GM23338 (cell line): ENCODE data around the gene DUSP3. TPM values are rescaled to one million over a fixed set of nuclear protein-coding genes. Genes with fewer than 3 reads are reported as not detected.

Source experiments
- ATAC-seq: fragments of 200-7000 bp; cut with Tn5 transposase; 3 replicates; pipeline ENCODE4 v1.9.1; 2020
- DNase-seq: peaks from one replicate; pipeline ENCODE4 v3.0.0-alpha.2; 2015; ENCODE audit warnings: low spot score
- H2AFZ ChIP-seq: fragments of 200-600 bp; sonication (generic); 2 replicates; pipeline ENCODE4 v1.8.0; 2016; ENCODE audit warnings: antibody characterized with exemption, mild to moderate bottlenecking, moderate library complexity
- H3F3A ChIP-seq: fragments of 200-600 bp; sonication (generic); replicated peaks from 2 replicates; pipeline ENCODE4 v1.8.0; 2017; ENCODE audit warnings: antibody characterized with exemption, mixed run types, low read depth
- H3K27ac ChIP-seq: fragments of 200-600 bp; sonication (generic); 2 replicates; pipeline ENCODE4 v1.6.1; 2016; ENCODE audit warnings: low read depth
- H3K27me3 ChIP-seq: fragments of 200-600 bp; sonication (generic); 2 replicates; pipeline ENCODE4 v1.8.0; 2016; ENCODE audit warnings: mild to moderate bottlenecking, mixed run types, moderate library complexity; ENCODE audit not compliant: insufficient read depth
- H3K36me3 ChIP-seq: fragments of 200-600 bp; sonication (generic); 2 replicates; pipeline ENCODE4 v1.8.0; 2016; ENCODE audit warnings: mild to moderate bottlenecking; ENCODE audit not compliant: insufficient read depth
- H3K4me1 ChIP-seq: fragments of 200-600 bp; sonication (generic); 2 replicates; pipeline ENCODE4 v1.8.0; 2016; ENCODE audit warnings: mild to moderate bottlenecking, moderate library complexity; ENCODE audit not compliant: insufficient read depth
- H3K4me2 ChIP-seq: fragments of 200-600 bp; sonication (generic); 2 replicates; pipeline ENCODE4 v1.7.1; 2017; ENCODE audit warnings: mixed run types
- H3K4me3 ChIP-seq: fragments of 200-600 bp; sonication (generic); 2 replicates; pipeline ENCODE4 v1.6.1; 2016; ENCODE audit warnings: mixed run types
- H3K79me2 ChIP-seq: fragments of 200-600 bp; sonication (generic); replicated peaks from 2 replicates; pipeline ENCODE4 v1.8.0; 2017; ENCODE audit warnings: mild to moderate bottlenecking; ENCODE audit not compliant: insufficient read depth
- H3K9me2 ChIP-seq: fragments of 200-600 bp; sonication (generic); 2 replicates; pipeline ENCODE4 v1.8.0; 2017; ENCODE audit not compliant: insufficient read depth
- H4K20me1 ChIP-seq: fragments of 200-600 bp; sonication (generic); replicated peaks from 2 replicates; pipeline ENCODE4 v1.8.0; 2017; ENCODE audit warnings: mild to moderate bottlenecking; ENCODE audit not compliant: insufficient read depth
- H3K27ac Mint-ChIP-seq: 2 replicates; pipeline ENCODE4 v1.8.0; 2020; ENCODE audit warnings: inconsistent platforms, mild to moderate bottlenecking, moderate library complexity, mixed read lengths
- H3K27me3 Mint-ChIP-seq: 3 replicates; pipeline ENCODE4 v1.8.0; 2022; ENCODE audit warnings: low read depth, mild to moderate bottlenecking, moderate library complexity, mixed read lengths, inconsistent platforms; ENCODE audit not compliant: insufficient read depth, poor library complexity
- H3K36me3 Mint-ChIP-seq: 3 replicates; pipeline ENCODE4 v1.8.0; 2021; ENCODE audit warnings: low read depth, mild to moderate bottlenecking, inconsistent platforms, moderate library complexity, mixed read lengths
- H3K4me1 Mint-ChIP-seq: 3 replicates; pipeline ENCODE4 v1.8.0; 2020; ENCODE audit warnings: mild to moderate bottlenecking, inconsistent platforms, mixed read lengths
- H3K4me3 Mint-ChIP-seq: 3 replicates; pipeline ENCODE4 v1.8.0; 2021; ENCODE audit warnings: moderate library complexity, mild to moderate bottlenecking, inconsistent platforms, mixed read lengths
- H3K9me3 Mint-ChIP-seq: 3 replicates; pipeline ENCODE4 v1.8.0; 2020; ENCODE audit warnings: moderate library complexity, mild to moderate bottlenecking, inconsistent platforms, mixed read lengths
- CREB1 ChIP-seq: fragments of 250-450 bp; sonication (Bioruptor Pico); IDR thresholded peaks from 2 replicates; pipeline ENCODE4 v1.5.0; 2020; ENCODE audit warnings: low read depth, mild to moderate bottlenecking, moderate library complexity
- EZH2 ChIP-seq: fragments of 200-600 bp; sonication (generic); IDR thresholded peaks from one replicate; pipeline ENCODE4 v1.8.0; 2017; ENCODE audit warnings: antibody characterized with exemption, mild to moderate bottlenecking, low read depth; ENCODE audit not compliant: unreplicated experiment
- EZH2phosphoT487 ChIP-seq: fragments of 200-600 bp; sonication (generic); IDR thresholded peaks from one replicate; pipeline ENCODE4 v1.8.1; 2018; ENCODE audit warnings: antibody characterized with exemption; ENCODE audit not compliant: unreplicated experiment
- POLR2AphosphoS5 ChIP-seq: IDR thresholded peaks from 2 replicates; pipeline ENCODE4 v1.6.1; 2016; ENCODE audit warnings: antibody characterized with exemption, low read depth
- polyA plus RNA-seq: library from polyadenylated mRNA; unstranded; fragments of >200 nt; fragmentation: Nextera tagmentation; extraction: Ambion mirVana; gene quantifications from 2 replicates; pipeline ENCODE4 v1.2.1, GENCODE V29; 2016
- total RNA-seq: library from RNA; depleted of rRNA; stranded (reverse); fragments of >200 nt; shearing (Covaris generic); gene quantifications from 2 replicates; pipeline ENCODE4 v1.2.3, GENCODE V29; 2014
- TF ChIP-seq, protein P1 (sequence below): IDR thresholded peaks from one replicate; pipeline ENCODE4 v1.6.1; 2018; ENCODE audit warnings: antibody characterized with exemption; ENCODE audit not compliant: unreplicated experiment
- TF ChIP-seq, protein P2 (sequence below): fragments of 250-450 bp; sonication (Bioruptor Pico); IDR thresholded peaks from 2 replicates; pipeline ENCODE4 v1.5.0; 2020; ENCODE audit warnings: mild to moderate bottlenecking, moderate library complexity
- TF ChIP-seq, protein P3 (sequence below), 2 experiments: fragments of 200-600 bp in 1 of 2; sonication (generic) in 1 of 2; conservative IDR thresholded peaks; 2 replicates each; pipeline versions ENCODE4 v1.5.1 to v1.6.1; 2016 to 2017; ENCODE audit warnings: antibody characterized with exemption in 2 of 2, low read depth in 2 of 2, mild to moderate bottlenecking in 2 of 2, moderate library complexity in 1 of 2

DUSP3 gene
- total and polyA plus RNA-seq, 2 experiments from 2014 or later = 14.7 to 22.1 TPM

DNA sequence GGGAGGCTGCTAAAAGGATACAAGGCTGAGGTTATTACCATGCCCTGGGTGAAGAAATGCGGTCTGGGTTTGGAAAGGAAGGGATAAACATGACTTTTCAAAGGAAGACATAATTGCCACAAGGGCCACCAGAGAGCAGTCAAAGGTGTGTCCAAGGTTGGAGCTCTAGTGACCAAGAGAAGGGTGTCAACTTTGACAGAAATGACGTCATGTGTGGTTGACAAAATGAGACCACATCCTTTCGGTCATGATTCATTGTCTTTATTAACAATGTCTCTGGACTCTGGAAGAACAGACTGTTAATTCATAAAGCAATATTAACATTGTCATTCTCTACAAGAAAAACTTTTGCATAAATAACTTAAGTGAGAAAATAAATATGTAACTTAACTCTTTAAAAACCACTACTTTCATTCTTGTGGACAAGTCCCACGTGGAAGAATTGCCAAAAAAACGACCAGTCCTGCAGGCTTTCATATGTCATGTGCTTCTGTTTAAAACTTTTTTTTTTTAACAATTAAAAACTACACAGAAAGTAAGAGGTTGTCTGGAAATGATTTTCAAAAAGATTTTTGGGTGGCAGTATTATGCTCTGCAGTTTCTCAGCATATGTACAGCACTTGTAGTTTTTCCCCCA lies 25.2 kb downstream of the DUSP3 start:
- Histone ChIP-seq H2AFZ (no peak overlapping the region), H3K9me2 (no peaks in the 10 kb centered on the region), H3K27ac (no peak overlapping the region), H3F3A (peaks cover 7% of the 10 kb centered on the region; the same call in 1 of the 2 replicates), H3K79me2 (no peaks in the 10 kb centered on the region), H3K4me3 (no peak overlapping the region), H4K20me1 (no peaks in the 10 kb centered on the region), H3K4me2 (no peak overlapping the region), H3K27me3 (peaks cover 30% of the 10 kb centered on the region), H3K4me1 (peaks cover 11% of the 10 kb centered on the region), H3K36me3 (no peaks in the 10 kb centered on the region)
- DNase-seq = no peak
- peaks cover 22% of the 10 kb centered on the region for H3K27me3 Mint-ChIP-seq
- H3K9me3 Mint-ChIP-seq = no peaks in the 10 kb centered on the region
- H3K36me3 Mint-ChIP-seq = no peaks in the 10 kb centered on the region
- H3K4me1 Mint-ChIP-seq = peaks cover 33% of the 10 kb centered on the region
- H3K27ac Mint-ChIP-seq = no peak overlapping the region
- no peak for ATAC-seq
- TF ChIP-seq EZH2 (no peak), CREB1 (CRISPR knock-in tag) (no peak), EZH2phosphoT487 (no peak), POLR2AphosphoS5 (no peak)
- TF ChIP-seq, protein P1, sequence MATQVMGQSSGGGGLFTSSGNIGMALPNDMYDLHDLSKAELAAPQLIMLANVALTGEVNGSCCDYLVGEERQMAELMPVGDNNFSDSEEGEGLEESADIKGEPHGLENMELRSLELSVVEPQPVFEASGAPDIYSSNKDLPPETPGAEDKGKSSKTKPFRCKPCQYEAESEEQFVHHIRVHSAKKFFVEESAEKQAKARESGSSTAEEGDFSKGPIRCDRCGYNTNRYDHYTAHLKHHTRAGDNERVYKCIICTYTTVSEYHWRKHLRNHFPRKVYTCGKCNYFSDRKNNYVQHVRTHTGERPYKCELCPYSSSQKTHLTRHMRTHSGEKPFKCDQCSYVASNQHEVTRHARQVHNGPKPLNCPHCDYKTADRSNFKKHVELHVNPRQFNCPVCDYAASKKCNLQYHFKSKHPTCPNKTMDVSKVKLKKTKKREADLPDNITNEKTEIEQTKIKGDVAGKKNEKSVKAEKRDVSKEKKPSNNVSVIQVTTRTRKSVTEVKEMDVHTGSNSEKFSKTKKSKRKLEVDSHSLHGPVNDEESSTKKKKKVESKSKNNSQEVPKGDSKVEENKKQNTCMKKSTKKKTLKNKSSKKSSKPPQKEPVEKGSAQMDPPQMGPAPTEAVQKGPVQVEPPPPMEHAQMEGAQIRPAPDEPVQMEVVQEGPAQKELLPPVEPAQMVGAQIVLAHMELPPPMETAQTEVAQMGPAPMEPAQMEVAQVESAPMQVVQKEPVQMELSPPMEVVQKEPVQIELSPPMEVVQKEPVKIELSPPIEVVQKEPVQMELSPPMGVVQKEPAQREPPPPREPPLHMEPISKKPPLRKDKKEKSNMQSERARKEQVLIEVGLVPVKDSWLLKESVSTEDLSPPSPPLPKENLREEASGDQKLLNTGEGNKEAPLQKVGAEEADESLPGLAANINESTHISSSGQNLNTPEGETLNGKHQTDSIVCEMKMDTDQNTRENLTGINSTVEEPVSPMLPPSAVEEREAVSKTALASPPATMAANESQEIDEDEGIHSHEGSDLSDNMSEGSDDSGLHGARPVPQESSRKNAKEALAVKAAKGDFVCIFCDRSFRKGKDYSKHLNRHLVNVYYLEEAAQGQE = no peak
- TF ChIP-seq, protein P2, sequence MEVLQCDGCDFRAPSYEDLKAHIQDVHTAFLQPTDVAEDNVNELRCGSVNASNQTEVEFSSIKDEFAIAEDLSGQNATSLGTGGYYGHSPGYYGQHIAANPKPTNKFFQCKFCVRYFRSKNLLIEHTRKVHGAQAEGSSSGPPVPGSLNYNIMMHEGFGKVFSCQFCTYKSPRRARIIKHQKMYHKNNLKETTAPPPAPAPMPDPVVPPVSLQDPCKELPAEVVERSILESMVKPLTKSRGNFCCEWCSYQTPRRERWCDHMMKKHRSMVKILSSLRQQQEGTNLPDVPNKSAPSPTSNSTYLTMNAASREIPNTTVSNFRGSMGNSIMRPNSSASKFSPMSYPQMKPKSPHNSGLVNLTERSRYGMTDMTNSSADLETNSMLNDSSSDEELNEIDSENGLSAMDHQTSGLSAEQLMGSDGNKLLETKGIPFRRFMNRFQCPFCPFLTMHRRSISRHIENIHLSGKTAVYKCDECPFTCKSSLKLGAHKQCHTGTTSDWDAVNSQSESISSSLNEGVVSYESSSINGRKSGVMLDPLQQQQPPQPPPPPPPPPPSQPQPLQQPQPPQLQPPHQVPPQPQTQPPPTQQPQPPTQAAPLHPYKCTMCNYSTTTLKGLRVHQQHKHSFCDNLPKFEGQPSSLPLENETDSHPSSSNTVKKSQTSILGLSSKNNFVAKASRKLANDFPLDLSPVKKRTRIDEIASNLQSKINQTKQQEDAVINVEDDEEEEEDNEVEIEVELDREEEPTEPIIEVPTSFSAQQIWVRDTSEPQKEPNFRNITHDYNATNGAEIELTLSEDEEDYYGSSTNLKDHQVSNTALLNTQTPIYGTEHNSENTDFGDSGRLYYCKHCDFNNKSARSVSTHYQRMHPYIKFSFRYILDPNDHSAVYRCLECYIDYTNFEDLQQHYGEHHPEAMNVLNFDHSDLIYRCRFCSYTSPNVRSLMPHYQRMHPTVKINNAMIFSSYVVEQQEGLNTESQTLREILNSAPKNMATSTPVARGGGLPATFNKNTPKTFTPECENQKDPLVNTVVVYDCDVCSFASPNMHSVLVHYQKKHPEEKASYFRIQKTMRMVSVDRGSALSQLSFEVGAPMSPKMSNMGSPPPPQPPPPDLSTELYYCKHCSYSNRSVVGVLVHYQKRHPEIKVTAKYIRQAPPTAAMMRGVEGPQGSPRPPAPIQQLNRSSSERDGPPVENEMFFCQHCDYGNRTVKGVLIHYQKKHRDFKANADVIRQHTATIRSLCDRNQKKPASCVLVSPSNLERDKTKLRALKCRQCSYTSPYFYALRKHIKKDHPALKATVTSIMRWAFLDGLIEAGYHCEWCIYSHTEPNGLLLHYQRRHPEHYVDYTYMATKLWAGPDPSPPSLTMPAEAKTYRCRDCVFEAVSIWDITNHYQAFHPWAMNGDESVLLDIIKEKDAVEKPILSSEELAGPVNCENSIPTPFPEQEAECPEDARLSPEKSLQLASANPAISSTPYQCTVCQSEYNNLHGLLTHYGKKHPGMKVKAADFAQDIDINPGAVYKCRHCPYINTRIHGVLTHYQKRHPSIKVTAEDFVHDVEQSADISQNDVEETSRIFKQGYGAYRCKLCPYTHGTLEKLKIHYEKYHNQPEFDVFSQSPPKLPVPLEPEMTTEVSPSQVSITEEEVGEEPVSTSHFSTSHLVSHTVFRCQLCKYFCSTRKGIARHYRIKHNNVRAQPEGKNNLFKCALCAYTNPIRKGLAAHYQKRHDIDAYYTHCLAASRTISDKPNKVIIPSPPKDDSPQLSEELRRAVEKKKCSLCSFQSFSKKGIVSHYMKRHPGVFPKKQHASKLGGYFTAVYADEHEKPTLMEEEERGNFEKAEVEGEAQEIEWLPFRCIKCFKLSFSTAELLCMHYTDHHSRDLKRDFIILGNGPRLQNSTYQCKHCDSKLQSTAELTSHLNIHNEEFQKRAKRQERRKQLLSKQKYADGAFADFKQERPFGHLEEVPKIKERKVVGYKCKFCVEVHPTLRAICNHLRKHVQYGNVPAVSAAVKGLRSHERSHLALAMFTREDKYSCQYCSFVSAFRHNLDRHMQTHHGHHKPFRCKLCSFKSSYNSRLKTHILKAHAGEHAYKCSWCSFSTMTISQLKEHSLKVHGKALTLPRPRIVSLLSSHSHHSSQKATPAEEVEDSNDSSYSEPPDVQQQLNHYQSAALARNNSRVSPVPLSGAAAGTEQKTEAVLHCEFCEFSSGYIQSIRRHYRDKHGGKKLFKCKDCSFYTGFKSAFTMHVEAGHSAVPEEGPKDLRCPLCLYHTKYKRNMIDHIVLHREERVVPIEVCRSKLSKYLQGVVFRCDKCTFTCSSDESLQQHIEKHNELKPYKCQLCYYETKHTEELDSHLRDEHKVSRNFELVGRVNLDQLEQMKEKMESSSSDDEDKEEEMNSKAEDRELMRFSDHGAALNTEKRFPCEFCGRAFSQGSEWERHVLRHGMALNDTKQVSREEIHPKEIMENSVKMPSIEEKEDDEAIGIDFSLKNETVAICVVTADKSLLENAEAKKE (CRISPR knock-in tag) = no peak
- TF ChIP-seq, protein P3, sequence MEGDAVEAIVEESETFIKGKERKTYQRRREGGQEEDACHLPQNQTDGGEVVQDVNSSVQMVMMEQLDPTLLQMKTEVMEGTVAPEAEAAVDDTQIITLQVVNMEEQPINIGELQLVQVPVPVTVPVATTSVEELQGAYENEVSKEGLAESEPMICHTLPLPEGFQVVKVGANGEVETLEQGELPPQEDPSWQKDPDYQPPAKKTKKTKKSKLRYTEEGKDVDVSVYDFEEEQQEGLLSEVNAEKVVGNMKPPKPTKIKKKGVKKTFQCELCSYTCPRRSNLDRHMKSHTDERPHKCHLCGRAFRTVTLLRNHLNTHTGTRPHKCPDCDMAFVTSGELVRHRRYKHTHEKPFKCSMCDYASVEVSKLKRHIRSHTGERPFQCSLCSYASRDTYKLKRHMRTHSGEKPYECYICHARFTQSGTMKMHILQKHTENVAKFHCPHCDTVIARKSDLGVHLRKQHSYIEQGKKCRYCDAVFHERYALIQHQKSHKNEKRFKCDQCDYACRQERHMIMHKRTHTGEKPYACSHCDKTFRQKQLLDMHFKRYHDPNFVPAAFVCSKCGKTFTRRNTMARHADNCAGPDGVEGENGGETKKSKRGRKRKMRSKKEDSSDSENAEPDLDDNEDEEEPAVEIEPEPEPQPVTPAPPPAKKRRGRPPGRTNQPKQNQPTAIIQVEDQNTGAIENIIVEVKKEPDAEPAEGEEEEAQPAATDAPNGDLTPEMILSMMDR (conservative IDR thresholded peaks at IDR 0.05; ENCODE audit: low read depth in 2 of 2) = no peak
- no peak overlapping the region for H3K4me3 Mint-ChIP-seq
